Measurements from ENCODE around the gene FBXO42. TPM values are rescaled to one million over a fixed set of nuclear protein-coding genes. Genes with fewer than 3 reads are reported as not detected.

The FBXO42 gene
- total RNA-seq, 4 donors from 2014 or later: 21.0 to 30.3 (median 23.0) TPM

- intact Hi-C loops (cut with DNase I; ENCODE audit: low total_unique reads): no loop called here
- H3K27ac ChIP-seq: peak overlapping the region in 1 of 2 donors; percentile 17
- H3K4me1 ChIP-seq: no peaks in the 10 kb centered on the region
- no peaks in the 10 kb centered on the region for H3K27me3 ChIP-seq
- no peaks in the 10 kb centered on the region for H3K36me3 ChIP-seq
- DNase-seq: no peak
- TF ChIP-seq CTCF (IDR thresholded peaks at IDR 0.05): no peak
- no peak for TF ChIP-seq POLR2A (IDR thresholded peaks at IDR 0.05)
- no peak overlapping the region for H3K4me3 ChIP-seq
- no peaks in the 10 kb centered on the region for H3K9me3 ChIP-seq
These were observed 84.5 kb downstream of the FBXO42 start for GRCh38 chr1:16267690-16268180.

DNA sequence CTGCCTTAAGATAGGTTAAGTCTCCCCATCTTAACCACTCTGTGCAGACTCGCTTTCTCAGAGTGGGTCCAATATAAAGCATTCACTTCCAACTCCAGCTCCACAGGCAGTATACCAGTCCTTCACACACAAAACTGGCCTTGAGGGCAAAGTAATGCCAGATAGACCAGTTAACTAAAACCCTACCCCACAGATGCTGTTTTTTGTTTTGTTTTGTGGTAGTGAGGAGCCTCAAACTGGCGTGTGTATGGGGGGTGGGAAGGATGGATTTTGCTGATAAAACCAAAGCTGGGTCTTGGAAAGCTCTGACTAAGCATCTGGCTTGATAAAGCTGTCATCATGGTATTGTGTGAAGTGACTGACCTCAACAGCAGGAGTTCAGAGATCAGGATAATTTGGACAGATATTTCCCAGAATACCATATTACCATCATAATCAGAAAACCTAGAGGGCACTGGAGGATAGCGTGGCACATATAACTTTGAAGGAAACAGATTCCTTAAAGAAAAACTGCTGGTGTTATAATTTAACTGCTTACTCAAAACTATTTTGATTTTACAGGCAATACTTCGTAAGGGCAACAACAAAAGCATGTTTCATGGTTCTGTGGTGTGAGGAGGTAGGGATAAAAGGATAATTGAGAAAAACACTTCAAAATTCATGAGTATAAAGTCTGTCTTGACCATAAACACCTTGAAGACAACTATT lies 85.7 kb downstream of the FBXO42 start:
- DNase-seq: no peak
- intact Hi-C loops (cut with DNase I; ENCODE audit: low total_unique reads): no loop called here
- Histone ChIP-seq H3K9me3 (no peaks in the 10 kb centered on the region), H3K4me3 (no peak overlapping the region), H3K36me3 (no peaks in the 10 kb centered on the region), H3K4me1 (no peaks in the 10 kb centered on the region), H3K27me3 (no peaks in the 10 kb centered on the region), H3K27ac (no peak overlapping the region)
- TF ChIP-seq CTCF (IDR thresholded peaks at IDR 0.05) (no peak), POLR2A (IDR thresholded peaks at IDR 0.05) (no peak)

- Histone ChIP-seq H3K27me3 (no peaks in the 10 kb centered on the region), H3K27ac (no peak overlapping the region), H3K4me1 (peaks cover 0 to 6% of the 10 kb centered on the region in 2 donors), H3K4me3 (no peak overlapping the region), H3K36me3 (no peaks in the 10 kb centered on the region), H3K9me3 (no peaks in the 10 kb centered on the region)
- TF ChIP-seq CTCF (IDR thresholded peaks at IDR 0.05) (no peak), POLR2A (IDR thresholded peaks at IDR 0.05) (no peak)
- intact Hi-C loops (cut with DNase I; ENCODE audit: low total_unique reads): no loop called here
- no peak for DNase-seq
These were observed 90.2 kb downstream of the FBXO42 start for GRCh38 chr1:16262067-16262466.

DNA sequence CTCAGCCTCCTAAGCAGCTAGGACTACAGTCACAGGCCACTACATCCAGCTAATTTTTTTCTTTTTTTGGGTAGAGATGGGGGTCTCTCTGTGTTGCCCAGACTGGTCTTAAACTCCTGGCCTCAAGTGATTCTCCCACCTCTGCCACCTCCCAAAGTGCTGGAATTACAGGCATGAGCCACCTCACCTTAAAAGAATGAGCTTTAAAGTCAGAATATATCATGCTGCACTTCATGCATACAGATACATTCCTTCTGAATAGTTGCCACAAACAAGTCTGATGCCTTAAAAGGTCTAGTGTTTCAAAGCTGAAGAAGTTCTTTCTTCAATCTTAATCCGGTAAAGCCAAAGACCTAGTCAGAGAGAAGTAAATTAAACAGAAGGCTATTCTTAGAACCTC lies 91.5 kb downstream of the FBXO42 start:
- Histone ChIP-seq H3K27ac (peak overlapping the region in 1 of 2 donors; percentile 3), H3K36me3 (no peaks in the 10 kb centered on the region), H3K4me1 (peaks cover 0 to 6% of the 10 kb centered on the region in 2 donors), H3K27me3 (no peaks in the 10 kb centered on the region), H3K9me3 (no peaks in the 10 kb centered on the region), H3K4me3 (no peak overlapping the region)
- no peak for TF ChIP-seq POLR2A (IDR thresholded peaks at IDR 0.05)
- TF ChIP-seq CTCF (IDR thresholded peaks at IDR 0.05): no peak
- intact Hi-C loops (cut with DNase I; ENCODE audit: low total_unique reads): no loop called here
- DNase-seq: no peak

- intact Hi-C loops (cut with DNase I; ENCODE audit: low total_unique reads): no loop called here
- H3K4me1 ChIP-seq: peaks cover 0 to 6% of the 10 kb centered on the region in 2 donors
- H3K36me3 ChIP-seq: no peaks in the 10 kb centered on the region
- H3K9me3 ChIP-seq: no peaks in the 10 kb centered on the region
- no peak for DNase-seq
- TF ChIP-seq CTCF (IDR thresholded peaks at IDR 0.05): no peak
- H3K27me3 ChIP-seq: no peaks in the 10 kb centered on the region
- H3K4me3 ChIP-seq: no peak overlapping the region
- no peak overlapping the region for H3K27ac ChIP-seq
These were observed 93.6 kb downstream of the FBXO42 start for GRCh38 chr1:16258591-16259135.
